ENCODE results near the gene GSAP. TPM values are rescaled to one million over a fixed set of nuclear protein-coding genes. Genes with fewer than 3 reads are reported as not detected.
"Not testable (repeated sequence)": the region's sequence is repeated elsewhere in the genome, so short reads cannot be mapped to it uniquely, and the experiment has no call there.

The GSAP gene
- total RNA-seq, 1 donor from 2014 or later, result 9.9 TPM

DNA sequence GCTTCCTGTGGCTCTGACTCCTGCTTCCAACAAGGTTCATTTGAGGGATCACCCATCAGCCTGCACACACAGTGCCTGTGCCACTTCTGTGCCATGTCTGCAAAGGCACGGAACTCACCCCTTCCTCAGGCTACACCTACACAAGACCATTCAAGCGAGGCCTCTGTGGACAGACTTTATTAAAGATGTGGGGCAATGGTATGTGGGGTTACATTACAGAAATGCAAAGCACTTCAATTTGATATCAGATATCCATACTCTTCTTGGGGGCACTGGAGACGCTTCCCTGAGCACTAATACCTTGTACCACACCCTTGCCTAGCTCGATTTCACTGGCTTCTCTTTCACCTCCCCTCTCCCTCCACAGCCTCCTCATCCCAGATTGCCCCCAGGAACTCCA lies 132.1 kb downstream of the GSAP start:
- DNase-seq (ENCODE audit: low spot score, unreplicated experiment), result no peak
- no peaks in the 10 kb centered on the region for H3K27me3 Mint-ChIP-seq
- H3K27ac Mint-ChIP-seq, result no peak overlapping the region
- TF ChIP-seq CTCF (IDR thresholded peaks at IDR 0.05; ENCODE audit: unreplicated experiment), result no peak
- H3K9me3 Mint-ChIP-seq (ENCODE audit: low read depth), result no peaks in the 10 kb centered on the region
- peaks cover 10% of the 10 kb centered on the region for H3K36me3 Mint-ChIP-seq (ENCODE audit: insufficient read depth)
- no peak overlapping the region for H3K4me3 Mint-ChIP-seq (ENCODE audit: low read depth)
- peaks cover 3% of the 10 kb centered on the region for H3K4me1 Mint-ChIP-seq (ENCODE audit: low read depth)

DNA sequence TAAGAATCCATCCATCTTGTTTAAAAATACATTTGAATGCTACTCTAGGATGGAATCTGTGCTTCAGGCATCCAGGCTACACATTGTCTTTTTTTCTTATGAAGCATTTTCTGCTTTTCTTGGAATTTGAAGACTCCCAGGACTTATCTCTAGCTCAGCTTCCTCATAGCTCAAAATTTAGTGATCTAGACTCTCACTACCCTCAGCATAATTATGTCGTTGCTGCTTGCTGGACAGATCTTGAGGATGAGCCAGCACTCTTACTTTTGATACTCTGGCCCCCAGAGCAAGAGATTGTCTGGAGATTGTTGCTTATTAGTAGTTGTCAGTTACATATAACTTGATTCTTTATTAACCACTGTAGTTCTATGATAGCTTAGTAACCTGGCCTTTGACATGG lies 133.3 kb downstream of the GSAP start:
- peaks cover 8% of the 10 kb centered on the region for H3K36me3 Mint-ChIP-seq (ENCODE audit: insufficient read depth)
- H3K27me3 Mint-ChIP-seq, result no peaks in the 10 kb centered on the region
- H3K4me1 Mint-ChIP-seq (ENCODE audit: low read depth), result peaks cover 3% of the 10 kb centered on the region
- no peak for DNase-seq (ENCODE audit: low spot score, unreplicated experiment)
- TF ChIP-seq CTCF (IDR thresholded peaks at IDR 0.05; ENCODE audit: unreplicated experiment), result no peak
- no peak overlapping the region for H3K4me3 Mint-ChIP-seq (ENCODE audit: low read depth)
- H3K9me3 Mint-ChIP-seq (ENCODE audit: low read depth), result no peaks in the 10 kb centered on the region
- no peak overlapping the region for H3K27ac Mint-ChIP-seq

DNA sequence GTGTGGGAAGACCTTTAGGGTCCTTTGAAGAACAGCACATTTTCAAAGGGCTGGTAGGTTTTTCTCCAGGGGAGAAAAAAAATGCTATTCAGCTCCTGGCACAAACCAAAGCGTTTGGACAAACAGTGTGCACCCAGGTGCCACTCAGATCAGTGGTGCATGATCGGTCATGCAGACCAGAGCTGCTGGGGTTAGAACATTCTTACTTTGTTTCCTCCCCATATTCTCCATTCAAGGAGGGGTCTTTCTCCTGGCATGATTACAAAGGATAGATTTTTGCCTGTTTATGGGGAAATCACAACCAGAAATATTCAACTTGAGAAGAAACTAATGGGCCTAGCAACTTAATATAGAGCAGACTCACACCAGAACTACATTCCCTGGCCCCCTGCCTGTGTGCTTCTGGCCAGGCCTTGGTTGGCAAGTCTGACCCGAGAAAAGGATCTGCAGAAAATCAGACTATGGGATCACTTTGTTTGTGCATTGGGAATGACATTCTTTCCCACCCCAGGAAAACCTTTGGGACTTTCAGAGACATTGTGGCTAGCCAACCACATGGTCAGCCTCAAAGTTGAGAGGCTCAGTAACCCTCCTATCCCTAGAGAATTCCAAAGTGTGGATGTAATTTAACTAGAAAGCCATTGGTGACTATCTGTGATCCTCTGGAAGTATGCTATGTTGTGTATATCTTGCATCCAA lies 134.2 kb downstream of the GSAP start:
- H3K27me3 Mint-ChIP-seq, result no peaks in the 10 kb centered on the region
- no peak for DNase-seq (ENCODE audit: low spot score, unreplicated experiment)
- no peaks in the 10 kb centered on the region for H3K9me3 Mint-ChIP-seq (ENCODE audit: low read depth)
- H3K4me1 Mint-ChIP-seq (ENCODE audit: low read depth), result peaks cover 3% of the 10 kb centered on the region
- H3K4me3 Mint-ChIP-seq (ENCODE audit: low read depth), result no peak overlapping the region
- no peak overlapping the region for H3K27ac Mint-ChIP-seq
- TF ChIP-seq CTCF (IDR thresholded peaks at IDR 0.05; ENCODE audit: unreplicated experiment), result no peak
- peaks cover 1% of the 10 kb centered on the region for H3K36me3 Mint-ChIP-seq (ENCODE audit: insufficient read depth)

DNA sequence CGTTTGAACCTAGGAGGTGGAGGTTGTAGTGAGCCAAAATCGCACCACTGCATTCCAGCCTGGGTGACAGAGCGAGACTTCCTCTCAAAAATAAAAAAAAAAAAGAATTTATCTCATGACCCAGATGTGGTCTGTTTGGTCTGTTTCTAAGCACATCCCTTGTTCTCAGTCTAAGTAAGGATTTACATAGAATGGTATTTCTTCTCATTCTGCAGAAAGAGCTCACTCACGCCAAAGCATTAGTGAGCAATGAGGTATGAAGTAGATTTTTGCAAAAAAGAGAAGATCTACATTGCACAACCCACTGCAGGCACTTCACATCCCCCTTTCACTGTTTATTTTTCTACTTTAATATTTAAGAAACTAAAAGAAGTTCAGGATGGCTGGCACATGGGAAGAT lies 140.0 kb downstream of the GSAP start:
- Mint-ChIP-seq H3K4me3 (ENCODE audit: low read depth) (no peak overlapping the region), H3K4me1 (ENCODE audit: low read depth) (no peaks in the 10 kb centered on the region), H3K27me3 (no peaks in the 10 kb centered on the region), H3K36me3 (ENCODE audit: insufficient read depth) (peaks cover 7% of the 10 kb centered on the region), H3K27ac (no peak overlapping the region), H3K9me3 (ENCODE audit: low read depth) (no peaks in the 10 kb centered on the region)
- no peak for TF ChIP-seq CTCF (IDR thresholded peaks at IDR 0.05; ENCODE audit: unreplicated experiment)
- DNase-seq (ENCODE audit: low spot score, unreplicated experiment), result no peak

- H3K27me3 Mint-ChIP-seq; DNase-seq (ENCODE audit: low spot score, unreplicated experiment); H3K36me3 Mint-ChIP-seq (ENCODE audit: insufficient read depth); H3K27ac Mint-ChIP-seq; H3K4me3 Mint-ChIP-seq (ENCODE audit: low read depth); H3K4me1 Mint-ChIP-seq (ENCODE audit: low read depth); H3K9me3 Mint-ChIP-seq (ENCODE audit: low read depth): not testable (repeated sequence)
Measured at GRCh38 chr7:77275663-77276062, 140.5 kb downstream of the GSAP start.

DNA sequence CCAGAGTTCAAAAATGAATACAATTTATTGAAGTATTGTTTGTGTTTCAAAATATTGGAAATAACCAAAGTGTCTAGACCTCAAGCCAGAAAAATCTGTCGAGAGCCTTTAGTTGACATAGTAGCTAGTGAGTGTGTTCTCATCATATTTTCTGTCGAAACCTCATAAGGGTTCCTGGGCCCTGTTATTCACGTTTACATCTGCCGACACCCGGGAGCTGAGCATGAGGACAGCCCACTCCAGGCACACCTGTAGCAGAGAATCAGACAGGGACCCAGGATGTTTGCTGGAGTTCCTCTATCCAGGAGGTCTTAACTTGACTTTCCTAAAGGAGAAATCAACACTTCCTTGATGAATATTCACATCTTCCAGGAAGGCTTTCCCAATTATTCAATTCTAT lies 144.4 kb downstream of the GSAP start:
- Mint-ChIP-seq H3K27ac (no peak overlapping the region), H3K4me3 (ENCODE audit: low read depth) (no peak overlapping the region), H3K4me1 (ENCODE audit: low read depth) (no peaks in the 10 kb centered on the region), H3K36me3 (ENCODE audit: insufficient read depth) (peaks cover 7% of the 10 kb centered on the region), H3K9me3 (ENCODE audit: low read depth) (no peaks in the 10 kb centered on the region), H3K27me3 (no peaks in the 10 kb centered on the region)
- TF ChIP-seq CTCF (IDR thresholded peaks at IDR 0.05; ENCODE audit: unreplicated experiment), result no peak
- DNase-seq (ENCODE audit: low spot score, unreplicated experiment), result no peak

All from progenitor cell of endocrine pancreas (in vitro differentiated cells).